AG09319 (cell line): ENCODE measurements around the gene C1QTNF4.

ENCODE experiments used
- DNase-seq: peaks from one replicate; pipeline ENCODE4 v3.0.0-alpha.2; 2010; ENCODE audit warnings: low read depth; ENCODE audit errors: extremely low read depth
- TF ChIP-seq, protein P1 (sequence below): IDR thresholded peaks from 2 replicates; pipeline ENCODE4 v1.5.1; 2011; ENCODE audit warnings: low read depth, mild to moderate bottlenecking, inconsistent platforms, low read length, moderate library complexity

C1QTNF4 gene

DNA sequence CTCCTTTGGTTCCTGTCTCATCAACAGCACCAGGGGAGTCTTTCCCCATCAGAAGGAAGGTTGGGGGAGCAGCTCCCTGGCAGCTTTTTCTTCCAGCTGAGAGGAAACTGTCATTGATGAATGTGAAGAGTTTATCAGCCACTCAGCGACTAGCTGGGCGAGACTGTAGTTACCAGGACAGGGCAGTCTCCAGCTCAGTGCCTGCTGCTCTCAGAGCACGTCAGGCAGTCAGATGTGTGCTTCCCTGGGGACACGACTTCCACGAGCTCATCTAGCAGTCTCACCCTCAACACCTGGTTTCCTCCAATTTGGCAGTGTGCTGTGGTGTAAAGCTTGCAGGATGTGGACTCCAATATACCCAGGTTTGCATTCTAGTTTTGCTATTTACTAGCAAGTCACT, 12.5 kb upstream of the C1QTNF4 start:
- TF ChIP-seq, protein P1, sequence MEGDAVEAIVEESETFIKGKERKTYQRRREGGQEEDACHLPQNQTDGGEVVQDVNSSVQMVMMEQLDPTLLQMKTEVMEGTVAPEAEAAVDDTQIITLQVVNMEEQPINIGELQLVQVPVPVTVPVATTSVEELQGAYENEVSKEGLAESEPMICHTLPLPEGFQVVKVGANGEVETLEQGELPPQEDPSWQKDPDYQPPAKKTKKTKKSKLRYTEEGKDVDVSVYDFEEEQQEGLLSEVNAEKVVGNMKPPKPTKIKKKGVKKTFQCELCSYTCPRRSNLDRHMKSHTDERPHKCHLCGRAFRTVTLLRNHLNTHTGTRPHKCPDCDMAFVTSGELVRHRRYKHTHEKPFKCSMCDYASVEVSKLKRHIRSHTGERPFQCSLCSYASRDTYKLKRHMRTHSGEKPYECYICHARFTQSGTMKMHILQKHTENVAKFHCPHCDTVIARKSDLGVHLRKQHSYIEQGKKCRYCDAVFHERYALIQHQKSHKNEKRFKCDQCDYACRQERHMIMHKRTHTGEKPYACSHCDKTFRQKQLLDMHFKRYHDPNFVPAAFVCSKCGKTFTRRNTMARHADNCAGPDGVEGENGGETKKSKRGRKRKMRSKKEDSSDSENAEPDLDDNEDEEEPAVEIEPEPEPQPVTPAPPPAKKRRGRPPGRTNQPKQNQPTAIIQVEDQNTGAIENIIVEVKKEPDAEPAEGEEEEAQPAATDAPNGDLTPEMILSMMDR = no peak
- no peak for DNase-seq

DNA sequence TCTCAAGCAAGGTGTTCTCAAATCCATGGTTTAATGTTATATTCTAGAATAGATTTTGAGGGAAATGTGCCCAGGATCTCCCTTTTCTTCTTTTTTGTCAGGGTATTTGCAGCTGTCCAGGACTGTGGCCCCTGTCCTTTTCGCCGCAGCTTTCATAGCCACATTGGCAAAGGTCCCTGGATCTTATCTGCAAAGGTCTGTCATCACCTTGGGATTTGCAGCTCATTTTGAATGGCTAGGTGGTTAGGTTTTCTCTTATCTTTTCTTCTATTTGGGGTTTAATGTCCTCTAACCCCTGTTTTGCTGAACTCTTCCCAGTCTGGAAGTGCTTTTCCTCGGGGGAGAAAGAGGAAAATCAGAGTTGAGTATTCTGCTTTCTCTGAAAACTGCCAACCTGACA, 11.7 kb upstream of the C1QTNF4 start:
- TF ChIP-seq, protein P1 = no peak
- no peak for DNase-seq

DNA sequence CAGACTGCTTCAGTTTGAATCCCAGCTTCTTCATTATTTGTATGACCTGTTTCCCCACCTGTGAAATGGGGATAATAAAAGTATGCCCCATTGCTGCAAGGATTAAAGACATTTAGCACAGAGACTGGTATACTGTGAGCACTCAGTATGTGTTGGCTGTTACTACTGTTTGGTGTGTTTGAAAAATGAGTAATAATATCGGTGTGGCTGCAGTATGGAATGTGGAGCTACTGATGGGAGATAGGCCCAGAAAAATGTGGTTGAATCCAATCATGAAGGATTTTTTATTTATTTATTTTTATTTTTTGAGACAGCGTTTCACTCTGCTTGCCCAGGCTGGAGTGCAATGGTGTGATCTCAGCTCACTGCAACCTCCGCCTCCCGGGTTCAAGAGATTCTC, 9.1 kb upstream of the C1QTNF4 start:
- no peak for DNase-seq
- TF ChIP-seq, protein P1 = no peak

DNA sequence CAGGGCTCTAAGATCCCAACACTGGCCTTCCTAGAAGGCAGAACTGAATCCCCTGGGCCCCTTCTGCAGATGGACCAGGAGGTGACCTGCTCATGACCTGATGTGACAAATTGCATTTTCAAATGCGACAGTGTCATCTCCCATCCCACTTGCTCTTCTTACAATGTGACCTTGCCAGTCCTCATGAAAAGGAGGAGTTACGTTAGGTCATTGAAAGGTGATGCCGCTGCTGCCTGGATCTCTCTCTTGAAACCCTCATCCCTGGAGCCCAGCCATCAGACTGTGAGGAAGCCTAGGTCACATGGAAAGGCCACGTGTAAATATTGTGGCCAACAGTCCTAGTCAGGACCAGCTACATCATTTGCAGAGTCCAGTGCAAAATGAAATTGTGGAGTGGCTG, 5.7 kb upstream of the C1QTNF4 start:
- DNase-seq = no peak
- TF ChIP-seq, protein P1 = no peak

DNA sequence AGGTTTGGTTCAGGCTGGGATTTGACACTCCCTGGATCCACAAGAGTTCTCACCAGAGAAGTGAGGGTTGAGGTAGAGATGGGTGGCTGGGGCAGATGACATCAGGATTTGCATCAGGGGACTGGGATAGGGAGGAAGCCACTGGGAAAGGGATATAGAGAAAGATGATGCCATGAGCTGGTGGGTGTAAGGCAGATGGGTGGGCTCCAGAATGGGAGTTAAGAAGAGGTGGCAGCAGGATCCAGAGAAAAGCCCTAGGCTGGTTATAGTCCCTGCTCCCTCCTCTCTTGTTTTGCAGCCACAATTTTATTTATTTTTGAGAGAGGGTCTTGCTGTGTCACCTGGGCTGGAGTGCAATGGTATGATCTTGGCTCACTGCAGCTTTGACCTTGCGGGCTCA, 1.8 kb upstream of the C1QTNF4 start:
- TF ChIP-seq, protein P1 = no peak
- no peak for DNase-seq

DNA sequence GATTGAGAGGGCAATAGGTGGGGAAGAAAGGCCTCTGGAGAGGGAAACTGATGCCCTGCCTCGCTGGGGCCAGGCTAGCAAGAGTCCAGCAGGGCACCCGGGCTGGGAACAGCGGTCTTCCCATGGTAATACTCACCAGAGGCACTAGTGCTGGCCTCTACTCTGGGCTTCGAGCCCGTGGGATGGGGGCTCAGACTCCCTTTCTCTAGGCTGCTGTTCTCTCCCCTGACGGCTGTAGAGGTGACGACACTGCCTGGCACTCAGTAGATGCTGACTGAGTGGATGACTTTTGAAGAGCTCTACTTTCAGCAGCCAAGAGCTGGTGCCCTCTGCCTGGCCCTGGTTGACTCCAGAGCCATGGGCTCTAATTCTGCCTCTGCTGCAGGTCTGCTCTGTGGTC, 818 bp upstream of the C1QTNF4 start:
- no peak for DNase-seq
- TF ChIP-seq, protein P1 = no peak

DNA sequence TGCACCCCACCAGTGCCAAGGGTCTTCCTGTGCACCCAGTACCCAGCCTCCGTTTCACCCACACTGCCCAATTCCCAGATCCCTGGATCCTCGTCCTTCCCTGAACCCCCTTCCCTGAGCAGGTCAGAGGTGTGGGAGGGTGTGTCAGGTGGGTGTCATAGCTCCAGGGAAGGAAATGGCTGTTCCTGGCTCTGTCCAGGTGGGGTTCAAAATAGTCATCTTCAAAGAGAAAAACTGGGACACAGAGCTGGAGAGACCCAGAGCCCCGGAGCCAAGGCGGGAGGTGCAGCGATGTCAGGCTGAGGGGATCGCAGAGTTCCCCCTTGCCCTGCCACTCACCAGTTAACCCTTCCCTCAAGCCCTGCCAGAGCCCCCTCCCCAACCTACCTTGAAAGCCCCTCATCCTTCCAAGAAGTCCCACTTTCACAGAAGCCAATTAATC, 698 bp downstream of the C1QTNF4 start:
- TF ChIP-seq, protein P1 = no peak
- no peak for DNase-seq
